ENCODE measurements around the gene AKAP13. TPM values are rescaled to one million over a fixed set of nuclear protein-coding genes. Genes with fewer than 3 reads are reported as not detected.

Gene AKAP13
- total and polyA plus RNA-seq, 7 donors = 21.6 to 142 (median 98.5) TPM

DNA sequence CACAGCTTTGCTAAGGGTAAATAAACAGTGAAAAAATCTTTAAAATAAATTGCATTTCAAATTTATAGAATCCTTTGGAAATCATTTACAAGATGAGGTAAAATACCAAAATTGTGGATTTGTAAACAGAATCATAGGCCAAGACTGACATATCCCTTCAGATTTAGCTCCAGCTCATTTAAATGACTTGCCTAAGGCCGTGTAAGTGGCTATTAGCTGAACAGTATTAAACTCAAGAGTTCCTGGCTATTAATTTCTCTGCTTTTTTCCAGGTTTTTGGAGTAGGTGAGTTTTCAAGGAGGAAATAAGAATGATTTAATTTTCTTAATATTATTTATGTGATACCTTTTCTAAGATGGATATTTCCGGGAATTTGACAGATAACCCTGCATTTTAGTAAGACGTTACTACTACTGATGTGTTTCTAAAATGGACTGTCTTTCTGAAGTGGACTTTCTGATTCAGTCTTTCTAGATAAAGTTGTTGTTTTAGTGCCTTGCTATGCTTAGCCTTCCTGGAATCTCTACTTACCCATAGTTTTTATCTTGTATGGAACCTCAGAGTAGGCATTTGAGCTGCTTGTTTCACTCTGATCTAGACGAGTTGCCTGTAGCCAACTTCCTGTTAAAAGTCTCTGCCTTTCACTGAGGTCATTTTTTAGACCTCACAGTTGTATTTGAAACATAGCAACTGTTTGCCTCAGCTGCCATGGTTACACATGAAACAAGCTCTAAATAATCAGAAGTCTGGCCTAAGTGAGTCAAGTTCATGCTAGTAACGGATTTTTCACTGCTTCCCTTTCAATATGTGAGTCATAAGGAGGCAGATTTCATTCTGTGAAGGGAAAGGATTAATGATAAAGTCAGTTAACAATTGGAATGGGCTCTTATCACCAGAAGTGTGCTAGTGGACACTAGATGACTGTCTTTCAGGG lies 287.4 kb downstream of the AKAP13 start:
- 32 to 39% methylated on average over 5 of the region's 5 CpGs for WGBS, 2 donors
- H3K4me3 ChIP-seq = no peak overlapping the region
- H3K36me3 ChIP-seq = peaks cover 4 to 51% (median 22%) of the 10 kb centered on the region in 4 donors
- peak overlapping the region; percentile 60 to 88 (median 80) for H3K27ac ChIP-seq
- DNase-seq = no peak
- TF ChIP-seq CTCF (IDR thresholded peaks at IDR 0.05) (no peak), POLR2A (IDR thresholded peaks at IDR 0.05) (no peak), POLR2AphosphoS5 (IDR thresholded peaks at IDR 0.05) (peak in 3 of 4 donors; percentile 35 to 79 (median 45))
- H3K27me3 ChIP-seq = no peaks in the 10 kb centered on the region
- intact Hi-C loops (cut with DNase I) = no loop called here
- H3K4me1 ChIP-seq = peaks cover 0 to 36% (median 24%) of the 10 kb centered on the region in 4 donors
- H3K9me3 ChIP-seq = no peaks in the 10 kb centered on the region

- Histone ChIP-seq H3K4me1 (peaks cover 0 to 40% (median 26%) of the 10 kb centered on the region in 4 donors), H3K4me3 (no peak overlapping the region), H3K27me3 (no peaks in the 10 kb centered on the region), H3K36me3 (peaks cover 0 to 37% (median 5%) of the 10 kb centered on the region in 4 donors), H3K9me3 (no peaks in the 10 kb centered on the region), H3K27ac (peak overlapping the region in 3 of 4 donors; percentile 42 to 88 (median 80))
- intact Hi-C loops (cut with DNase I) = no loop called here
- no peak for DNase-seq
- no peak for TF ChIP-seq CTCF (IDR thresholded peaks at IDR 0.05)
- TF ChIP-seq POLR2AphosphoS5 (IDR thresholded peaks at IDR 0.05) = peak in 1 of 4 donors; percentile 27
- TF ChIP-seq POLR2A (IDR thresholded peaks at IDR 0.05) = no peak
- 94 to 99% methylated on average over 1 of the region's 1 CpG for WGBS, 2 donors
Observed at GRCh38 chr15:85671156-85671555, 290.8 kb downstream of the AKAP13 start.

DNA sequence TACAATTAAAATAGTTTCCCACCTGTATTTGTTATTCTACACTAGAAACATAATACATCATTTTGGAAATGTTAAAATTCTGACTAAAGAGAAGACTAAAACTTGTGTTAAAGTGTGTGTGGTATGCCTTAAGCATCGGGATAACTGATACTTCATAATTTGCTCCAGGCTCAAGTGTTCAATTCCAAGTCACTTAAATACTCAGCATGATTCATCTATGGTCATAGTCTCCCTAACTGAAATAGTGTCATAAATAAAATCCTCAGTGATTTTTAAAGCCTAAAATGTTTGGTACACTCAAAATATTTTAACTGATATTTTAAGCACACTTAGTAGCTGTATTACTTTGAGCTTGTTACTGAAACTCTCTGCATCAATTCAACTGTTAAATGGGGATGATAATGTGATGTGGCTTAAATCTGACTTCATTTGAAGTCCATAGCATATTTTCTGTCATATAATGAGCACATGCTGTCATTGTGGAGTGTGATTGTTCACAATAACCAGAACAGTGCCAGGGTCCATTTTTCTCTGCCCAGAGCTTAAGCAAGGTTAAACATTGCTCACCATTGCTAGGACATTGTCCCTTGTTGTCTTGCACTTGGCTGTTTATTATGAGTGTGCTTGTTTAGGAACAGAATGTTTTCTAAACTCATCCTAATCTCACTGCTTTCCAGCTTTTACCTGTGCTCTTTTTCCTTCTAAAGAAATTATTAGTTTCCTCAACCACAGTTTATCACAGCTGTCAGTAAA lies 292.1 kb downstream of the AKAP13 start:
- no peak for DNase-seq
- 76 to 88% methylated on average over 1 of the region's 1 CpG for WGBS, 2 donors
- Histone ChIP-seq H3K4me3 (no peak overlapping the region), H3K9me3 (no peaks in the 10 kb centered on the region), H3K4me1 (peaks cover 0 to 33% (median 22%) of the 10 kb centered on the region in 4 donors), H3K27me3 (no peaks in the 10 kb centered on the region), H3K27ac (peak overlapping the region in 3 of 4 donors; percentile 42 to 88 (median 80)), H3K36me3 (peaks cover 0 to 37% (median 9%) of the 10 kb centered on the region in 4 donors)
- intact Hi-C loops (cut with DNase I) = no loop called here
- TF ChIP-seq POLR2AphosphoS5 (IDR thresholded peaks at IDR 0.05) = no peak
- TF ChIP-seq POLR2A (IDR thresholded peaks at IDR 0.05) = no peak
- TF ChIP-seq CTCF (IDR thresholded peaks at IDR 0.05) = no peak
- no peak for TF ChIP-seq EP300 (IDR thresholded peaks at IDR 0.05)

- no peak for DNase-seq
- 90 to 95% methylated on average over 5 of the region's 5 CpGs for WGBS, 2 donors
- TF ChIP-seq POLR2AphosphoS5 (IDR thresholded peaks at IDR 0.05) (no peak), POLR2A (IDR thresholded peaks at IDR 0.05) (no peak), CTCF (IDR thresholded peaks at IDR 0.05) (no peak), EP300 (IDR thresholded peaks at IDR 0.05) (no peak)
- intact Hi-C loops (cut with DNase I) = no loop called here
- Histone ChIP-seq H3K4me3 (no peak overlapping the region), H3K27ac (peak overlapping the region in 3 of 4 donors; percentile 42 to 88 (median 80)), H3K27me3 (no peaks in the 10 kb centered on the region), H3K4me1 (peaks cover 0 to 25% (median 14%) of the 10 kb centered on the region in 4 donors), H3K36me3 (peaks cover 0 to 37% (median 9%) of the 10 kb centered on the region in 4 donors), H3K9me3 (no peaks in the 10 kb centered on the region)
Observed at GRCh38 chr15:85673326-85673725, 292.9 kb downstream of the AKAP13 start.
